HEK293 (cell line): ENCODE measurements around the gene KRT78.

ENCODE experiments used
- KLF1 ChIP-seq: fragments of 450-650 bp; formaldehyde crosslinking; IDR thresholded peaks from 2 replicates; pipeline ENCODE4 v1.5.1; 2016; ENCODE audit warnings: missing biosample characterization, missing genetic modification characterization
- ZNF121 ChIP-seq: fragments of 450-650 bp; formaldehyde crosslinking; IDR thresholded peaks from 2 replicates; pipeline ENCODE4 v1.5.1; 2016; ENCODE audit warnings: missing biosample characterization, missing genetic modification characterization
- ZNF274 ChIP-seq, 2 experiments: fragments of 200-500 bp in 1 of 2; fragments of 450-650 bp in 1 of 2; sonication (Bioruptor generic) in 1 of 2; formaldehyde crosslinking in 1 of 2; IDR thresholded peaks; 2 replicates each; pipeline versions ENCODE4 v1.5.1 to v1.6.1; 2014 to 2016; ENCODE audit warnings: borderline replicate concordance in 1 of 2, inconsistent platforms in 1 of 2, low read length in 1 of 2, missing biosample characterization in 1 of 2, missing genetic modification characterization in 1 of 2
- ZNF324 ChIP-seq: fragments of 450-650 bp; formaldehyde crosslinking; IDR thresholded peaks from 2 replicates; pipeline ENCODE4 v1.5.1; 2016; ENCODE audit warnings: missing biosample characterization, missing genetic modification characterization
- ZNF76 ChIP-seq: fragments of 450-650 bp; formaldehyde crosslinking; IDR thresholded peaks from 2 replicates; pipeline ENCODE4; 2016; ENCODE audit warnings: low read depth, missing biosample characterization, missing genetic modification characterization, borderline replicate concordance
- TF ChIP-seq, protein P1 (sequence below): fragments of 450-650 bp; formaldehyde crosslinking; IDR thresholded peaks from 2 replicates; pipeline ENCODE4 v1.5.1; 2016; ENCODE audit warnings: missing biosample characterization, missing genetic modification characterization
- TF ChIP-seq, protein P2 (sequence below): fragments of 450-650 bp; formaldehyde crosslinking; optimal IDR thresholded peaks from 2 replicates; pipeline ENCODE3; 2016; ENCODE audit warnings: missing biosample characterization, mild to moderate bottlenecking, missing genetic modification characterization

- TF ChIP-seq, protein P1, sequence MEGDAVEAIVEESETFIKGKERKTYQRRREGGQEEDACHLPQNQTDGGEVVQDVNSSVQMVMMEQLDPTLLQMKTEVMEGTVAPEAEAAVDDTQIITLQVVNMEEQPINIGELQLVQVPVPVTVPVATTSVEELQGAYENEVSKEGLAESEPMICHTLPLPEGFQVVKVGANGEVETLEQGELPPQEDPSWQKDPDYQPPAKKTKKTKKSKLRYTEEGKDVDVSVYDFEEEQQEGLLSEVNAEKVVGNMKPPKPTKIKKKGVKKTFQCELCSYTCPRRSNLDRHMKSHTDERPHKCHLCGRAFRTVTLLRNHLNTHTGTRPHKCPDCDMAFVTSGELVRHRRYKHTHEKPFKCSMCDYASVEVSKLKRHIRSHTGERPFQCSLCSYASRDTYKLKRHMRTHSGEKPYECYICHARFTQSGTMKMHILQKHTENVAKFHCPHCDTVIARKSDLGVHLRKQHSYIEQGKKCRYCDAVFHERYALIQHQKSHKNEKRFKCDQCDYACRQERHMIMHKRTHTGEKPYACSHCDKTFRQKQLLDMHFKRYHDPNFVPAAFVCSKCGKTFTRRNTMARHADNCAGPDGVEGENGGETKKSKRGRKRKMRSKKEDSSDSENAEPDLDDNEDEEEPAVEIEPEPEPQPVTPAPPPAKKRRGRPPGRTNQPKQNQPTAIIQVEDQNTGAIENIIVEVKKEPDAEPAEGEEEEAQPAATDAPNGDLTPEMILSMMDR = no peak
- TF ChIP-seq, protein P2, sequence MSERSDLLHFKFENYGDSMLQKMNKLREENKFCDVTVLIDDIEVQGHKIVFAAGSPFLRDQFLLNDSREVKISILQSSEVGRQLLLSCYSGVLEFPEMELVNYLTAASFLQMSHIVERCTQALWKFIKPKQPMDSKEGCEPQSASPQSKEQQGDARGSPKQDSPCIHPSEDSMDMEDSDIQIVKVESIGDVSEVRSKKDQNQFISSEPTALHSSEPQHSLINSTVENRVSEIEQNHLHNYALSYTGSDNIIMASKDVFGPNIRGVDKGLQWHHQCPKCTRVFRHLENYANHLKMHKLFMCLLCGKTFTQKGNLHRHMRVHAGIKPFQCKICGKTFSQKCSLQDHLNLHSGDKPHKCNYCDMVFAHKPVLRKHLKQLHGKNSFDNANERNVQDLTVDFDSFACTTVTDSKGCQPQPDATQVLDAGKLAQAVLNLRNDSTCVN (tag by site-specific recombination) = no peak
- TF ChIP-seq ZNF324 (tag by site-specific recombination) = no peak
- TF ChIP-seq KLF1 (tag by site-specific recombination) = no peak
- TF ChIP-seq ZNF274 (IDR thresholded peaks at IDR 0.05; ENCODE audit: low read length) = no peak
- TF ChIP-seq ZNF274 (tag by site-specific recombination; IDR thresholded peaks at IDR 0.05; ENCODE audit: borderline replicate concordance) = no peak
- no peak for TF ChIP-seq ZNF76
- no peak for TF ChIP-seq ZNF121 (tag by site-specific recombination)
These were observed 10.8 kb downstream of the KRT78 start for GRCh38 chr12:52837781-52838608.
